Smooth muscle cell of the coronary artery (primary cell): ENCODE measurements around the gene ZNF724. TPM values are rescaled to one million over a fixed set of nuclear protein-coding genes. Genes with fewer than 3 reads are reported as not detected.

Source experiments
- total RNA-seq: library from RNA; depleted of rRNA; stranded (reverse); fragments of >200 nt; gene quantifications from 2 replicates; pipeline ENCODE4 v1.2.3, GENCODE V29; 2014; ENCODE audit warnings: low replicate concordance

The ZNF724 gene
- 2.0 and 3.8 TPM in 2 replicates for total RNA-seq

DNA sequence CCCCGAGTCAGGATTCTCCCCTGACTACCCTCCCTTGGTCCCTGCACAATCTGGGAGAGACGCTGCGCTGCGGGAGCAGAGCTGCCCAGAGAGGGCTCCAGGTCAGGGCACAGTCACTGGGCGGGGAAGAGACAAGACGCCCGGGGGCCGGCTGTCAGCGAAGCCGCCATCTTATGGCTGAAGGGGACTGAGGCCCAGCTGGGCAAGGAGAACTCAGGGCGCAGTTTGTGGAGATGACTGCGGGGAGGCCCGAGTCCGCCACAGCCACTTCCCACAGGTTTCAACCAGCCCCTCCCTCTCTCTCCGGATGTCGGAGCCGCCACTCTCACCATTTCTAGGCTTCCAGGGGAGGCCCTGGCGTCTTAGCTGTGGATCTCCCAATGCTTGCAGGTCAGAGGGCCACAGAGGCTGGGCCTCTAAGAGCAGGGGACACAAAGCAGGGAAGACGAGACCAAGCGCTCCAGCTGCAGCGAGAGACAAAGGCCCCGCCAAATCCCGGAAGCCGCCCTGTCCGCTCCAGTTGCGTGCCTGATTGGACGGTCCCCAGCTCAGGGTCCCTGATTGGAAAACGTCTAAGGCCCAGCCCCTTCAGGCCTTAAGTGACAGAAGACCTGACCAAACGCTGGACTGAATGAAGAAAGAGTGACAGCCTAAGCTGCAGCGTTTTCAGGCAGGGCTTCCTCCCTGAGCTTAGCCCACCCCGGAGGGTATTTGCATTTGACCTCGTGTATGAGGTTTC lies at the start of gene ZNF724:
ZNF724 (minus strand) TSS at position 484 of the 739 bp plus-strand sequence; CDS start at position 332, 152 bp downstream.

Other genes starting within 250 kb of the ZNF724 start
- gene ZNF728, start 247.2 kb downstream of the ZNF724 start, total RNA-seq = 0.12 and 0.23 TPM in 2 replicates
- gene ZNF730, start 133.4 kb downstream of the ZNF724 start, total RNA-seq = 1.1 TPM in 1 of 2 replicates, not detected in the other
- gene ZNF91, start 145.1 kb upstream of the ZNF724 start, total RNA-seq = 7.5 and 12.6 TPM in 2 replicates